Measurements from ENCODE around the gene CNKSR3. TPM values are rescaled to one million over a fixed set of nuclear protein-coding genes. Genes with fewer than 3 reads are reported as not detected.

The CNKSR3 gene
- polyA plus RNA-seq, 2 donors = 12.0 to 12.9 TPM

- no peaks in the 10 kb centered on the region for H3K36me3 ChIP-seq (ENCODE audit: control insufficient read depth in 2 of 2, insufficient read depth in 2 of 2, low read length in 1 of 2)
- H3K27me3 ChIP-seq (ENCODE audit: control insufficient read depth in 1 of 2, insufficient read depth in 2 of 2, low read length in 2 of 2) = no peaks in the 10 kb centered on the region
- 82 to 86% methylated on average over 2 of the region's 2 CpGs for WGBS, 2 donors
- H3K9me3 ChIP-seq (ENCODE audit: control insufficient read depth in 2 of 2, insufficient read depth in 1 of 2, low read depth in 1 of 2, low read length in 1 of 2) = no peaks in the 10 kb centered on the region
- H3K4me1 ChIP-seq (ENCODE audit: control insufficient read depth in 2 of 2, insufficient read depth in 2 of 2, low read length in 1 of 2) = no peaks in the 10 kb centered on the region
- H3K27ac ChIP-seq (ENCODE audit: low read depth in 2 of 2, low read length in 1 of 2) = no peak overlapping the region
- no peak overlapping the region for H3K4me3 ChIP-seq (ENCODE audit: low read depth in 1 of 2, low read length in 2 of 2)
These were observed 24.0 kb upstream of the CNKSR3 start for GRCh38 chr6:154534531-154534930.

GRCh38 chr6:154532426-154532825 is 21.9 kb upstream of the CNKSR3 start:
- Histone ChIP-seq H3K36me3 (ENCODE audit: control insufficient read depth in 2 of 2, insufficient read depth in 2 of 2, low read length in 1 of 2) (no peaks in the 10 kb centered on the region), H3K27ac (ENCODE audit: low read depth in 2 of 2, low read length in 1 of 2) (no peak overlapping the region), H3K4me1 (ENCODE audit: control insufficient read depth in 2 of 2, insufficient read depth in 2 of 2, low read length in 1 of 2) (no peaks in the 10 kb centered on the region), H3K27me3 (ENCODE audit: control insufficient read depth in 1 of 2, insufficient read depth in 2 of 2, low read length in 2 of 2) (no peaks in the 10 kb centered on the region), H3K4me3 (ENCODE audit: low read depth in 1 of 2, low read length in 2 of 2) (no peak overlapping the region), H3K9me3 (ENCODE audit: control insufficient read depth in 2 of 2, insufficient read depth in 1 of 2, low read depth in 1 of 2, low read length in 1 of 2) (no peaks in the 10 kb centered on the region)
- WGBS, 2 donors = 91 to 93% methylated on average over 4 of the region's 4 CpGs

- H3K36me3 ChIP-seq (ENCODE audit: control insufficient read depth in 2 of 2, insufficient read depth in 2 of 2, low read length in 1 of 2) = no peaks in the 10 kb centered on the region
- H3K9me3 ChIP-seq (ENCODE audit: control insufficient read depth in 2 of 2, insufficient read depth in 1 of 2, low read depth in 1 of 2, low read length in 1 of 2) = no peaks in the 10 kb centered on the region
- no peak overlapping the region for H3K4me3 ChIP-seq (ENCODE audit: low read depth in 1 of 2, low read length in 2 of 2)
- H3K4me1 ChIP-seq (ENCODE audit: control insufficient read depth in 2 of 2, insufficient read depth in 2 of 2, low read length in 1 of 2) = no peaks in the 10 kb centered on the region
- H3K27me3 ChIP-seq (ENCODE audit: control insufficient read depth in 1 of 2, insufficient read depth in 2 of 2, low read length in 2 of 2) = no peaks in the 10 kb centered on the region
- H3K27ac ChIP-seq (ENCODE audit: low read depth in 2 of 2, low read length in 1 of 2) = no peak overlapping the region
- WGBS, 2 donors = 90 to 92% methylated on average over 6 of the region's 6 CpGs
These were observed 19.5 kb upstream of the CNKSR3 start for GRCh38 chr6:154529957-154530356.

GRCh38 chr6:154528310-154528915 is 17.9 kb upstream of the CNKSR3 start:
- Histone ChIP-seq H3K4me3 (ENCODE audit: low read depth in 1 of 2, low read length in 2 of 2) (no peak overlapping the region), H3K27me3 (ENCODE audit: control insufficient read depth in 1 of 2, insufficient read depth in 2 of 2, low read length in 2 of 2) (no peaks in the 10 kb centered on the region), H3K9me3 (ENCODE audit: control insufficient read depth in 2 of 2, insufficient read depth in 1 of 2, low read depth in 1 of 2, low read length in 1 of 2) (no peaks in the 10 kb centered on the region), H3K27ac (ENCODE audit: low read depth in 2 of 2, low read length in 1 of 2) (no peak overlapping the region), H3K36me3 (ENCODE audit: control insufficient read depth in 2 of 2, insufficient read depth in 2 of 2, low read length in 1 of 2) (no peaks in the 10 kb centered on the region), H3K4me1 (ENCODE audit: control insufficient read depth in 2 of 2, insufficient read depth in 2 of 2, low read length in 1 of 2) (no peaks in the 10 kb centered on the region)
- WGBS, 2 donors = 76 to 78% methylated on average over 3 of the region's 3 CpGs

- no peaks in the 10 kb centered on the region for H3K4me1 ChIP-seq (ENCODE audit: control insufficient read depth in 2 of 2, insufficient read depth in 2 of 2, low read length in 1 of 2)
- WGBS, 2 donors = 72 to 74% methylated on average over 1 of the region's 1 CpG
- H3K4me3 ChIP-seq (ENCODE audit: low read depth in 1 of 2, low read length in 2 of 2) = no peak overlapping the region
- H3K9me3 ChIP-seq (ENCODE audit: control insufficient read depth in 2 of 2, insufficient read depth in 1 of 2, low read depth in 1 of 2, low read length in 1 of 2) = no peaks in the 10 kb centered on the region
- H3K27ac ChIP-seq (ENCODE audit: low read depth in 2 of 2, low read length in 1 of 2) = no peak overlapping the region
- H3K36me3 ChIP-seq (ENCODE audit: control insufficient read depth in 2 of 2, insufficient read depth in 2 of 2, low read length in 1 of 2) = no peaks in the 10 kb centered on the region
- H3K27me3 ChIP-seq (ENCODE audit: control insufficient read depth in 1 of 2, insufficient read depth in 2 of 2, low read length in 2 of 2) = no peaks in the 10 kb centered on the region
These were observed 16.5 kb upstream of the CNKSR3 start for GRCh38 chr6:154526996-154527395.

- 84 to 89% methylated on average over 4 of the region's 4 CpGs for WGBS, 2 donors
- Histone ChIP-seq H3K4me3 (ENCODE audit: low read depth in 1 of 2, low read length in 2 of 2) (no peak overlapping the region), H3K27ac (ENCODE audit: low read depth in 2 of 2, low read length in 1 of 2) (no peak overlapping the region), H3K27me3 (ENCODE audit: control insufficient read depth in 1 of 2, insufficient read depth in 2 of 2, low read length in 2 of 2) (no peaks in the 10 kb centered on the region), H3K9me3 (ENCODE audit: control insufficient read depth in 2 of 2, insufficient read depth in 1 of 2, low read depth in 1 of 2, low read length in 1 of 2) (no peaks in the 10 kb centered on the region), H3K36me3 (ENCODE audit: control insufficient read depth in 2 of 2, insufficient read depth in 2 of 2, low read length in 1 of 2) (no peaks in the 10 kb centered on the region), H3K4me1 (ENCODE audit: control insufficient read depth in 2 of 2, insufficient read depth in 2 of 2, low read length in 1 of 2) (no peaks in the 10 kb centered on the region)
These were observed 12.1 kb upstream of the CNKSR3 start for GRCh38 chr6:154522576-154522975.

GRCh38 chr6:154521412-154521811 is 10.9 kb upstream of the CNKSR3 start:
- Histone ChIP-seq H3K36me3 (ENCODE audit: control insufficient read depth in 2 of 2, insufficient read depth in 2 of 2, low read length in 1 of 2) (no peaks in the 10 kb centered on the region), H3K27ac (ENCODE audit: low read depth in 2 of 2, low read length in 1 of 2) (no peak overlapping the region), H3K4me1 (ENCODE audit: control insufficient read depth in 2 of 2, insufficient read depth in 2 of 2, low read length in 1 of 2) (no peaks in the 10 kb centered on the region), H3K4me3 (ENCODE audit: low read depth in 1 of 2, low read length in 2 of 2) (no peak overlapping the region), H3K9me3 (ENCODE audit: control insufficient read depth in 2 of 2, insufficient read depth in 1 of 2, low read depth in 1 of 2, low read length in 1 of 2) (no peaks in the 10 kb centered on the region), H3K27me3 (ENCODE audit: control insufficient read depth in 1 of 2, insufficient read depth in 2 of 2, low read length in 2 of 2) (no peaks in the 10 kb centered on the region)
- WGBS, 2 donors = 90 to 93% methylated on average over 7 of the region's 7 CpGs

GRCh38 chr6:154520280-154520679 is 9.8 kb upstream of the CNKSR3 start:
- Histone ChIP-seq H3K27me3 (ENCODE audit: control insufficient read depth in 1 of 2, insufficient read depth in 2 of 2, low read length in 2 of 2) (no peaks in the 10 kb centered on the region), H3K9me3 (ENCODE audit: control insufficient read depth in 2 of 2, insufficient read depth in 1 of 2, low read depth in 1 of 2, low read length in 1 of 2) (no peaks in the 10 kb centered on the region), H3K4me1 (ENCODE audit: control insufficient read depth in 2 of 2, insufficient read depth in 2 of 2, low read length in 1 of 2) (no peaks in the 10 kb centered on the region), H3K36me3 (ENCODE audit: control insufficient read depth in 2 of 2, insufficient read depth in 2 of 2, low read length in 1 of 2) (no peaks in the 10 kb centered on the region), H3K27ac (ENCODE audit: low read depth in 2 of 2, low read length in 1 of 2) (no peak overlapping the region), H3K4me3 (ENCODE audit: low read depth in 1 of 2, low read length in 2 of 2) (no peak overlapping the region)
- 49 to 62% methylated on average over 5 of the region's 5 CpGs for WGBS, 2 donors

- Histone ChIP-seq H3K36me3 (ENCODE audit: control insufficient read depth in 2 of 2, insufficient read depth in 2 of 2, low read length in 1 of 2) (no peaks in the 10 kb centered on the region), H3K4me3 (ENCODE audit: low read depth in 1 of 2, low read length in 2 of 2) (no peak overlapping the region), H3K4me1 (ENCODE audit: control insufficient read depth in 2 of 2, insufficient read depth in 2 of 2, low read length in 1 of 2) (no peaks in the 10 kb centered on the region), H3K9me3 (ENCODE audit: control insufficient read depth in 2 of 2, insufficient read depth in 1 of 2, low read depth in 1 of 2, low read length in 1 of 2) (no peaks in the 10 kb centered on the region), H3K27me3 (ENCODE audit: control insufficient read depth in 1 of 2, insufficient read depth in 2 of 2, low read length in 2 of 2) (no peaks in the 10 kb centered on the region), H3K27ac (ENCODE audit: low read depth in 2 of 2, low read length in 1 of 2) (no peak overlapping the region)
- WGBS, 2 donors = 79 to 85% methylated on average over 6 of the region's 6 CpGs
These were observed 7.9 kb upstream of the CNKSR3 start for GRCh38 chr6:154518396-154518795.

GRCh38 chr6:154516276-154516675 is 5.8 kb upstream of the CNKSR3 start:
- H3K4me3 ChIP-seq (ENCODE audit: low read depth in 1 of 2, low read length in 2 of 2) = no peak overlapping the region
- no peaks in the 10 kb centered on the region for H3K9me3 ChIP-seq (ENCODE audit: control insufficient read depth in 2 of 2, insufficient read depth in 1 of 2, low read depth in 1 of 2, low read length in 1 of 2)
- 82 to 95% methylated on average over 5 of the region's 5 CpGs for whole genome bisulfite sequencing, 2 donors
- no peaks in the 10 kb centered on the region for H3K27me3 ChIP-seq (ENCODE audit: control insufficient read depth in 1 of 2, insufficient read depth in 2 of 2, low read length in 2 of 2)
- H3K4me1 ChIP-seq (ENCODE audit: control insufficient read depth in 2 of 2, insufficient read depth in 2 of 2, low read length in 1 of 2) = no peaks in the 10 kb centered on the region
- H3K36me3 ChIP-seq (ENCODE audit: control insufficient read depth in 2 of 2, insufficient read depth in 2 of 2, low read length in 1 of 2) = no peaks in the 10 kb centered on the region
- H3K27ac ChIP-seq (ENCODE audit: low read depth in 2 of 2, low read length in 1 of 2) = no peak overlapping the region
